Medulla oblongata (tissue), 1 donor: ENCODE results near the gene CHRNG.

ENCODE experiments used
- DNase-seq: peaks from one replicate; pipeline ENCODE4 v3.0.0-alpha.2; 2015; ENCODE audit errors: extremely low spot score

The CHRNG gene

DNA sequence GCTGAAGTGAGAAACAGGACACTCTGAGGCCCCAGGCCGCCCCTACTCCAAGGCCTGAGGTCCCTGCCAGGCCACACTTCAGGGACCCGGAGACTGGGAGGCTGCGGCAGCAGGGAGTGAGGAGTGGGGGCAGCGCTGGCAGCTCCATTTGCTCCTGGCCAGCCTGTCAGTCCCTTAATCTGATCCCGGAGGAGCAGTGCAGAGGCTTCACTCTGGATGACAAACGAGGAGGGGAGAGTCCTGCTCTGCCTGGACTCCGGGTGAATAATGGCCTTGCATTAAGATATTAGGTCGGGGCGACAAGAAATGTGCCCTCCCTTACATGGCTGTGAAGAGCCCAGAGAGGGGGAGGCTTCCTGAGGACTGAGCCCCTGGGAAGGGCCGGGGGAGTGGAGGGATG lies 33.6 kb upstream of the CHRNG start:
- no peak for DNase-seq

DNA sequence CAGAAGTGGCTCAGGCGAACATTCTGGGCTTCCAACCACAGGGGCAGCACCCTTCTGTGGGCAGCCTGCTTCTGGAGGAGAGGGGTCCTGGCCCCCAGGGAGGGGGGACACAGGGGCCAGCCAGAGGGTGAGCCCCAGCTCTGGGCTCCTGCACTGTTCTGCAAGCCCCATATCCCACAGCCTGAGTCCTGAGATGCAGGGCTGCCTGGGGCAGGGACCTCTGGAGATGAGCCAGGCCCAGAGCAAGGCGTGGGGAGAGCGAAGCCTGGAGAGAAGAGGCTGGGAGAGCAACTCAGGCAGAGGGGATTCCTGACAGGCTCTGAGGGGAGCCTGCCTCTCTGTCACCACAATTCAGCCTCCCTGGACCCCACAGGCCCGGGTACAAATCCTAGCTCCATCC lies 32.8 kb upstream of the CHRNG start:
- DNase-seq = no peak

DNA sequence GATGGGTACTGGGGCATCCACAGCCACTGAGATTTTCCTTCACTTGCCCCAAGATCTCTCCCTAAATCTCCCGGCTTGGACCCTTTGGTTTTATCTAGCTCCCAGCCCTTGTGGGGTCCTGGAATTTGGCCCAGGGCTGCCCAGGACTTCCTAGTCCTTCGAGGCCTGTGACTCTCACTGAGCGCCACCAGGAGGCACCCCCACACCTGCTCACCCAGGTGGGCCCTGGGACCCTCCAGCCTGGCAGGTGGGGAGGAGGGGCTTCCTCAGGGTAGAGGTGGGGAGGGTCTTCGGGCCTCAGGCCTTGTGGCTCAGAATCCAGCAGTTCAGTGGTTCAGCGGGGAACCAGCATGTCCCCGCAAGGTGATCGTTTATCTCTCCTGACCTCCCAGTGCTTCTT lies 31.2 kb upstream of the CHRNG start:
- no peak for DNase-seq

DNA sequence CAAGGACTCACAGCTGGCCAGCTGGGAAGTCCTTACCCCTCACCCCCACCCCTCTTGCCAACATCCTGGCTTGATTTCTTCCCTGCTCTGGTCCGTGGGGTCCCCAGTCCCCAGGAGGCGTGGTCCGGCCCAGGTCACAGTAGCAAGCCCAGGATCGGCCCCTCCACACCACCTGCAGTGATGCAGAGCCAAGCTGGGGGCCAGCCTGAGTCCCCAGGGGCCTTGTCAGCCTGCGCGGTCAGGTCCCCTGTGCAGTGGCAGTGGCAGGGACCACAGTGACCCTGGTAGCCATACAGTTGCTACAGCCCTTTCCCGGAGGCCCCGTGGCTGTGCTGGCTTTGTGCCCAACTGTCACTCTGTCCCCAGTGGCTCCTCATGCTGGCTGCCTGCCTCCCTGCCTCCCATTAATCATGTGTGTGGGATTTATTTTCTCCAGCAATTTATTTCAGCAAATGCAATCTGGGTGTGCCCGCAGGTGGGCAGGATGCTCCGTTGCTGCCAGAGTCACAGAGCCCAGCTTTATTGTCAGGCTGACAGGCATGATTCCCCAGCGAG lies 28.1 kb upstream of the CHRNG start:
- no peak for DNase-seq

DNA sequence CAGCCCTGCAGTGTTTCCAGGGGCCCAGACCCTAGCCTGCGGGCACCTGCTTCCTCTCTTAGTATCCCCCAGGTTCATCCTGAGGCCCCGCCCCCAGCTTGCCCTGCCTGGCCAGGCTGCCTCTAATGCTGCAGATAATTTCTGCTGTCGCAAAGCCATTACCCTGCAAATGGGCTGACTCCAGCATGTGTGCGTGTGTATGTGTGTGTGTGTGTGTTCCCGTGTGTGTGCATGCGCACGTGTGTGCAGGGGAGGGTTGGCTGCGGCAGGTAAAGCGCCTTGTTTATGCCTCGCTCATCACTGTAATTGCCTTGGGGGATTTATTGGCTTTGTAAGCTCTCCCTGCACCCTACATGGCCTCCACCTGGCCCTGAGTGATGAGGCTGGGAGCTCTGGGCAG lies 26.9 kb upstream of the CHRNG start:
- DNase-seq = no peak

DNA sequence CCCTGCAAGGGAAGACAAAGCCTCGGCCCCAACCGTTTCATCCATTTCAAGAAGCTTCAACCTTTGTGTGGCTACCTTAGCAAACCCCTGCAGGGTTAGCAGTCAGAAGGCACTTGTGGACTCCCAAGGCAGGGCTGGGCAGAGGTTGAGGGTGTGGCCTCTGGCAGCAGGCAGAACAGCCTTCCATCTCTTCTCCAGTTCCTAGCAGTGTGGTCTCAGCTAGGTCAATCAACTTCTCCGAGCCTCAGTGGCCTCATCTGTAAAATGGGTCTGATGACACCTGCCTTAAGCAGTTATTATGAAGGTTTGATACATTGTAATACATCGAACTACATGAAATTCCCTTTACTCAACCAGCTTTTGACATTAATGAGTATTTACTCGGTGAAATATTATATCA lies 26.1 kb upstream of the CHRNG start:
- DNase-seq = no peak

DNA sequence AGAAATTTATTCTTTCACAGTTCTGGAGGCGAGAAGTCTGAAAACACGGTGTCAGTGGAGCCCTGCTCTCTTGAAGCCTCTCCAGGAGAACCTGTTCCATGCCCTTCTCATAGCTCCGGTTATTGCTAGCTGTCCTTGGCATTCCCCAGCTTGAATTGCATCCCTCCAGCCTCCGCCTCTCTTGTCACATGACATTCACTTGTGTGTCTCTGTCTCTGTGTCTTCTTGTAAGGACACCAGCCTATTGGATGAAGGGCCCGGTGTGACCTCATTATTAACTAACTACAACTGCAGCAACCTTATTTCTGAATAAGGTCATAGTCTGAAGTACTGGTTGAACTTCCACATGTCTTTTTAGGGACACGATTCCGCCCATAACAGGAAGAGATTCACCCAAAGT lies 23.9 kb upstream of the CHRNG start:
- no peak for DNase-seq

DNA sequence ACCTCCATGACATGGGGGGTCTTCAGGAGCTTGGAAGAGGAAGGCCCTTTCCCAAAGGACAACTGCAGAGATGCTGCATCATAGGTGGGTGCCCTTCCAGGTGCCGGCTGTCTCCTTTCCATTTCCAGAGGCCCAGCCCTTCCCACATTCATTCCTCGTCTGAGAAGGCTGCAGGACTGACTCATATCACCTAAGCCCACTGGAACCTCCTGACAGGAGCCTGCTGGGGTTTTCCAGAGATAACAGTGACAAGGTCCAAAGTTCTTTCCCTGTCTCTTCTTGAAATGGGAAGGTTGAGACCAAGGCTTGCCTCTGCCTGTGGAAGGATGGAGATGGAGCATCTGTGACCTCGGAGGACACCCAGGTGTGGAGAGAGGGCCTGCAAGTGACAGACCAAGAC lies 22.9 kb upstream of the CHRNG start:
- no peak for DNase-seq

DNA sequence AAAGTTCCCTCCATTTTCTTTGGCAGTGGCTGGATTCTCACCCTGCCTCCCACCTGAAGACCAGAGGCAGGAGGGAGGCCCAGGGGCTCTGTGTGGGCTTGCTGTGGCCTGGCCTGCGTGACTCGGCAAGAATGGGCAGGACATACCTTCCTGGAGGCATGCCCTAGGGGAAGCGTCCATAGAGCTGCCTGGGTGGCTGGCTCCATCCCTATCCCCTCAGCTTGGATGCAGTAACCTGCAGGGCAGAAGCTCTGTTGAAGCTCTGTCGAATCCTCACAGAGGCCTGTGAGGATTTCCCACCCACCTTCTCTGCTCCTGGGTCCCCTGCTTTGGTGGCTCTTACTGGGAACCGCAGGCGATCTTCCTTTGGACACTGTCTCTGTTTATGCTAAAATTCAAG lies 20.6 kb upstream of the CHRNG start:
- no peak for DNase-seq

DNA sequence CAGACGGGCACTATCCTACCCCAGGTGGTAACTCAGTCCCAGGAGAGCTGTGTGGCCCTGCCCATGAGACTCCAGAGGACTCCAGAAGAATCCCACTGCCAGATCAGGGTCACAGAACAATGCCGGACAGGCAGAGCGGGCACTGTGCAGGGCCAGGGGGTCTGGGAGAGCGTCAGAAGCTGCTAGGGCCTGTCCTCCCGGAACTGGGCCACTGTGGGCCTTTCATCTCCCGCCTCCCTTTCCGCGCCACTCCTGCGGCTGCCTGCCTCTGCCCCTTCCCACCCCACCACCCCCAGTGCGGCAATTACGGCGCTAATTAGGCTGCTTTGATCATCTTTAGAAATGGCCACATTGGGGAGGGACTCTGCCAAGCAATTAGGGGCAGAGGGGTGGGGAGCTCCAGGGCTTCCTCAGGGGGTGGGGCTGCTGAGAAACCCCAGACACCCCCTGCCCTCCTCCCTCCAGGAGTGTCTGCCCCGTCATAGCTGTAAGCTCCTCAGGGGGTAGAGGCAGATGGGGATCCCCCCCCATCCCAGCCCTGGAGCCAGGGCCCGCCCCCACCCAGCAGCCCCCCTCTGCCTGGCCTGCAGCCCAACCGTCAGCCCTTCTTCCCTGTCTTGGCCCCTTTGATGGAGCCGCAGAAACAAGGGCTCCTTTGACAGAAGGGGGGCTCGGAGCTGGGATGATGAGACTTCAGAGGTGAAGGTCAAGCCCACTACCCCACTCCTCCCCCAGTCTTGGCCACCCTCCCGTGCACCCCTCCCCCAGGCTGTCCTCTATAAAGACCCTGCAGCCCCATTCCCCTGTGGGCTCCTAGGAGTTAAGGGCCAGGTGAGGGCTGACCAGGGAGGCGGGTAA lies 19.7 kb upstream of the CHRNG start, which contains the start of gene PRSS56:
TSS of gene PRSS56 (plus strand) at position 808 of the 858 bp plus-strand sequence. CDS start 211 bp downstream, outside the sequence.
- no peak for DNase-seq

DNA sequence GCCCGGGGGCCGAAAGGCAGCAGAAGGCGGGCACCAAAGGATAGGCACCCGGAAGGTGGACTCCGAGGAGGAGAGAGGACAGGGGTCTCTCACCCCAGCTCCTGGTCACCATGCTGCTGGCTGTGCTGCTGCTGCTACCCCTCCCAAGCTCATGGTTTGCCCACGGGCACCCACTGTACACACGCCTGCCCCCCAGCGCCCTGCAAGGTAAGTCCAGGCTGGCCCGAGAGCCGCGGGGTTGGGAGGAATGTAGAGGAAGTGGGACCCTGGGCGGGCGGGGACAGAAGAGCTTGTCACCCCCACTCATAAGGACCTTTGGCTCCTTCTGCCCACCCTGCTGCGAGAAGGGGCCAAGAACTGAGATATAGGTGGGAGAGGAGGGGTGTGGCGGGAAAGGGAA lies 19.0 kb upstream of the CHRNG start:
- no peak for DNase-seq

DNA sequence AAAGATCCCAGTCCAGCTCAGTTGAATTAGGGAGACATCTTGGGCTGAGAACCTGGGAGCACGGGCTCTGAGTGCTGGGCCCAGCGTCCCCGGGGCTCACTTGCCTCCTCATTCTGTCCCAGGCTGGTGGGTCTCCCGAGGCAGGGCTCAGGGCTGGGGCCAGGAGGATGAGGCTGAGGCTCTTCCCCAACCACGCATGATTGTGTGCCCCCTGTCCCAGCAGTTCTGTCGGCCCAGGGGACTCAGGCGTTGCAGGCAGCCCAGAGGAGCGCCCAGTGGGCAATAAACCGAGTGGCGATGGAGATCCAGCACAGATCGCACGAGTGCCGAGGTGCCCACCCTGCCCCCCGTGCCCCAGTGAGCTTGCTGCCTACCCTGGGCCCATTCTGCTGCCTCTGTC lies 18.4 kb upstream of the CHRNG start:
- no peak for DNase-seq

DNA sequence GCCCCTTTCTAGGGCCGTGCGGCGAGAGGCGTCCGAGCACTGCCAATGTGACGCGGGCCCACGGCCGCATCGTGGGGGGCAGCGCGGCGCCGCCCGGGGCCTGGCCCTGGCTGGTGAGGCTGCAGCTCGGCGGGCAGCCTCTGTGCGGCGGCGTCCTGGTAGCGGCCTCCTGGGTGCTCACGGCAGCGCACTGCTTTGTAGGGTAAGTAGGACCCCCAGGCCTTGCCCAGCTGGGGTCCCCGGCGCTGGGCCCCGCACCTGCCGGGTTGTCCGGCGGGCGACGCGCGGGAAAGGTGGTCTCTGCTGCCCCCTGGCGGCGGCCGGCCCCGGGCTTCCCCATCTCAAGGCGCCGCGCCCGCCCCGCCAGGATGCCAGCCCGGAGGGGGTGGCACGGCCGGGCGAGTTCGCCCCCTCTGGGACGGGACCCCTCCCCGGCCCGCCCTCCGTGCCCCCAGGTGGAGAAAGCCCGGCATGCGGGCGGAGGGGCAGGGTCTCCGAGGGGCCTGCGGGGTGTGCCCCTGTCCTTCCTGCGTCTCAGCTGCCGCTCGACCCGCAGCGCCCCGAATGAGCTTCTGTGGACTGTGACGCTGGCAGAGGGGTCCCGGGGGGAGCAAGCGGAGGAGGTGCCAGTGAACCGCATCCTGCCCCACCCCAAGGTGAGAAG lies 17.4 kb upstream of the CHRNG start:
- DNase-seq = peak; percentile 28

DNA sequence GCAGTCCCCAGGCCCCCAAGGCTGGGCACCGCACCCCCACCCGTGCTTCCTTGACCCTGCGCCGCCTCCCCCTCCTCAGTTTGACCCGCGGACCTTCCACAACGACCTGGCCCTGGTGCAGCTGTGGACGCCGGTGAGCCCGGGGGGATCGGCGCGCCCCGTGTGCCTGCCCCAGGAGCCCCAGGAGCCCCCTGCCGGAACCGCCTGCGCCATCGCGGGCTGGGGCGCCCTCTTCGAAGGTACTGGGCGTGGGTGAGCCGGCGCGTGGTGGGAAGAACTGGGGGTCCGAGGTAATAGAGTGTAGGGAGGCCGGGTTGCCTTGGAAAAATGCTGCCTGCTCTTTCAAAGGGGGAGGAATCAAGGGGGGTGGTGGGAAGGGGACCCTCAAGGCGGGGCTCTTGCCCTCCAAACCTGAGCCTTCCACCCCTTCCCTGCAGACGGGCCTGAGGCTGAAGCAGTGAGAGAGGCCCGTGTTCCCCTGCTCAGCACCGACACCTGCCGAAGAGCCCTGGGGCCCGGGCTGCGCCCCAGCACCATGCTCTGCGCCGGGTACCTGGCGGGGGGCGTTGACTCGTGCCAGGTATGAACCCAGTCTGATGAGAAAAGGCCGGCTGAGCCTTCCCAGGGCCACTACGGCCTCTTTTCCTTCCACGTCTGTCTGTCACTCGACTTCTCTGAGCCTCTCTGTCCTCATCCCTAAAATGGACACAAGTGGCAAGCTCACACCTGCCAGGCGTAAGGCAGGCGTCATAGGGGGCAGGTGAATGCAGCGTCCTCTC lies 16.7 kb upstream of the CHRNG start:
- no peak for DNase-seq

DNA sequence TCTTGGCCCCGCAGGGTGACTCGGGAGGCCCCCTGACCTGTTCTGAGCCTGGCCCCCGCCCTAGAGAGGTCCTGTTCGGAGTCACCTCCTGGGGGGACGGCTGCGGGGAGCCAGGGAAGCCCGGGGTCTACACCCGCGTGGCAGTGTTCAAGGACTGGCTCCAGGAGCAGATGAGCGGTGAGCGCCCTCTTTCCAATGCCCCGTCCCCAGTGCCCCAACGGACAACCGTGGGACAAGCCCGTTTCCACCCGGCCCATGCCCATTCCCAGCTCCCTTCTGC lies 16.1 kb upstream of the CHRNG start:
- no peak for DNase-seq

DNA sequence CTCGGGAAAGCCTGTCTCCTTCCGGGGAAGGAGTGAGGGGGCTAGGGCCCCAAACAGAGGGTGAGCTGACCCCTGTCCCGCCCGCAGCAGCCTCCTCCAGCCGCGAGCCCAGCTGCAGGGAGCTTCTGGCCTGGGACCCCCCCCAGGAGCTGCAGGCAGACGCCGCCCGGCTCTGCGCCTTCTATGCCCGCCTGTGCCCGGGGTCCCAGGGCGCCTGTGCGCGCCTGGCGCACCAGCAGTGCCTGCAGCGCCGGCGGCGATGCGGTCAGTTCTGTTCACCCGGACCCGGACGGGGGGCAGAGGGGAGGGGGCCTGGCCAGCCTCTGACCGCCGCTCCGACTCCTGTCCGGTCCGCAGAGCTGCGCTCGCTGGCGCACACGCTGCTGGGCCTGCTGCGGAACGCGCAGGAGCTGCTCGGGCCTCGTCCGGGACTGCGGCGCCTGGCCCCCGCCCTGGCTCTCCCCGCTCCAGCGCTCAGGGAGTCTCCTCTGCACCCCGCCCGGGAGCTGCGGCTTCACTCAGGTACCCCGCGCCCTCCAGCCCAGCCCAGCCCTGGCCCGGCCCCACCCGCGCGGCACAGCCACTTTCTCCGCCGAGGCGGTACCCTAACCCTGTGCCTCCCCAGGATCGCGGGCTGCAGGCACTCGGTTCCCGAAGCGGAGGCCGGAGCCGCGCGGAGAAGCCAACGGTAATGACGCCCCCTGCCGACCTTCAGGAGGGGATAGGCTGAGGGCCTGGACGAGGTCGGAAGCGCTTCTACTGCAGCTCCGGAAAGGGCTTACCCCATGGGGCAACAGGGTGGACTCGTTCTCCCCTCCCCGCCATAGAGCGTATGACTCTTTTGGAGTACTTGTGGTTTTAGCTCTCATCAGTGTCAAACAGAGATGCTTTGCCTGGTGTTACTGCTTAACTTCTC lies 15.6 kb upstream of the CHRNG start:
- DNase-seq = no peak

DNA sequence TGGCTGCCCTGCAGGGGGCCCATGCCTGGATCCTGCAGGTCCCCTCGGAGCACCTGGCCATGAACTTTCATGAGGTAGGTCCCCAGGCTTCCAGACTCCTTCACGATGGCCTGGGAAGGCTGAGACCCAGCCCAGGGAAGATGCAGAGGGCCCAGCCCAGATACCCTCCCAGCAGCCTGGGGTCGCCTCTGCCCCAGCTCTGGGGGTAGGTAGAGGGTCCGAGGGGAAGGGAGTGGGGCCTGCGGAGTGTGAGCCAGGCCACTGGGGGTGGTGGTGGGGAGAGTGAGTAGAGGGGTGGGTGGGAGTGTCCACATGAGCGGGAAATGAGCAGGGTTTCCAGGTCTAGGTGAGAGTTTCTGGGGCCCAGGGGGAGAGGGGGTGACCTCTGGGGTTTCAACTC lies 14.7 kb upstream of the CHRNG start:
- no peak for DNase-seq

DNA sequence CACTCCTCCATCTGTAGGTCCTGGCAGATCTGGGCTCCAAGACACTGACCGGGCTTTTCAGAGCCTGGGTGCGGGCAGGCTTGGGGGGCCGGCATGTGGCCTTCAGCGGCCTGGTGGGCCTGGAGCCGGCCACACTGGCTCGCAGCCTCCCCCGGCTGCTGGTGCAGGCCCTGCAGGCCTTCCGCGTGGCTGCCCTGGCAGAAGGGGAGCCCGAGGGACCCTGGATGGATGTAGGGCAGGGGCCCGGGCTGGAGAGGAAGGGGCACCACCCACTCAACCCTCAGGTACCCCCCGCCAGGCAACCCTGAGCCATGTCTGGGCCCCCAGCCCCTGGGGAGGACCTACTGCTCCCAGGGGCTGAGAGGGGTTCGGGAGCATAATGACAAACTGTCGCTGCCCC lies 14.3 kb upstream of the CHRNG start:
- no peak for DNase-seq

DNA sequence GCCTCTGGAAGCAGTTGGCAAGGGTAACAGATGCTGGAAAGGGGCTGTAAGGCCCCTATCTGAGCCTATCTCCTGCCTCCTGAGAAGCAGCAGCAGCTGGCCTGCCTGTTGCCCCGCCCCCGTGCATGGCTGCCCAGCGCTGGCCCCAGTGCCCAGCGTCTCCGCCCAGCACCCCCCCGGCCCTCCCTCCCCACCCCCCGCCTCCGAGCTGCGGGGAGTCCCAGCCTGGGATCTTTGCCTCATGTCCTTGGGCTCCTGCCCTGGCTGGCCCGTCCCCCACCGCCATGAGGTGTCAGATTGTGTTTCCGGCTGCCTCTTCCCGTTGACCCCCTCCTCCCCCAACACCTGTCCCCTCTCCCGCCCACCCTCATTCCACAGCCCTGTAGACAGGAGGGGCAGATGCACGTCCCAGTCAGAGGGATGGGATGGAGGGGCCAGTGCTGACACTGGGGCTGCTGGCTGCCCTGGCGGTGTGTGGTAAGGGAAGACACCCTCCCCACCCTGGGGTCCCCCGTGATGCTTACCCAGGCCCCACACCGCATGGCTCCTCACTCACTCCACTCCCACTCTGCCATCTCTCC lies 13.6 kb upstream of the CHRNG start, which contains the start of gene CHRND:
TSS of gene CHRND (plus strand) at position 370 of the 581 bp plus-strand sequence. CDS start at position 426, 56 bp downstream.
- peak; percentile 47 for DNase-seq

DNA sequence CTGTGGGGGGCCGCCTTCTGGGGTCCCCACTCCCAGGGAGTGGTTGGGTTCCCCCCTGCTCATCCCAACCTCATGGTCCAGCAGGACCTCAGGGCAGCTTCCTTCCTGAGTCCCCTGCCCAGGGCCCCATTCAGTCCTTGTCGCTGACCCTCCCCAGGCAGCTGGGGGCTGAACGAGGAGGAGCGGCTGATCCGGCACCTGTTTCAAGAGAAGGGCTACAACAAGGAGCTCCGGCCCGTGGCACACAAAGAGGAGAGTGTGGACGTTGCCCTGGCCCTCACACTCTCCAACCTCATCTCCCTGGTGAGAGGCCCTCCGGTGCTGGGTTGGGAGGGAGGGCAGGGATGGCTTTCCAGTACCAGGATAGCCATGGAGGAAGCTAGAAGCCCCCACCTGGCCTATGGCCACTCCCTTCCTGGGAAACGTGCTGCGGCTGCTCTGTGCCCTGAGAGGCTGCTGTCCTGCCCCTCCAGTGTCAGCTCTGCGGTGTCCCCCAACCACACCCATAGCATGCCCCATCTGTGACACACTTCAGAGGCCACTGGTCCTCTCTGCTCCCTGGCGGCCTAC lies 13.0 kb upstream of the CHRNG start:
- DNase-seq = no peak
